Glutamatergic neuron (in vitro differentiated cells): ENCODE data around the gene MAP7D3. TPM values are rescaled to one million over a fixed set of nuclear protein-coding genes. Genes with fewer than 3 reads are reported as not detected.

Source experiments
- DNase-seq: peaks from one replicate; pipeline ENCODE4 v3.0.0; 2022
- H3K27ac Mint-ChIP-seq: one replicate; pipeline ENCODE4 v1.8.0; 2020; ENCODE audit warnings: mild to moderate bottlenecking, mixed read lengths, inconsistent platforms; ENCODE audit not compliant: unreplicated experiment
- H3K27me3 Mint-ChIP-seq: one replicate; pipeline ENCODE4 v1.8.0; 2020; ENCODE audit warnings: mild to moderate bottlenecking, moderate library complexity, mixed read lengths, inconsistent platforms; ENCODE audit not compliant: unreplicated experiment
- H3K36me3 Mint-ChIP-seq: one replicate; pipeline ENCODE4 v1.8.0; 2020; ENCODE audit warnings: mild to moderate bottlenecking, mixed read lengths, inconsistent platforms; ENCODE audit not compliant: unreplicated experiment
- H3K4me1 Mint-ChIP-seq: one replicate; pipeline ENCODE4 v1.8.0; 2020; ENCODE audit warnings: mild to moderate bottlenecking, low read depth, mixed read lengths, inconsistent platforms; ENCODE audit not compliant: unreplicated experiment
- H3K4me3 Mint-ChIP-seq: one replicate; pipeline ENCODE4 v1.8.0; 2020; ENCODE audit warnings: mild to moderate bottlenecking, mixed read lengths, inconsistent platforms; ENCODE audit not compliant: unreplicated experiment
- H3K9me3 Mint-ChIP-seq: one replicate; pipeline ENCODE4 v1.8.0; 2020; ENCODE audit warnings: mild to moderate bottlenecking, moderate library complexity, mixed read lengths, inconsistent platforms; ENCODE audit not compliant: unreplicated experiment
- CTCF ChIP-seq: fragments of 200-600 bp; sonication (generic); IDR thresholded peaks from one replicate; pipeline ENCODE4 v1.5.0; 2021; ENCODE audit not compliant: partially characterized antibody, unreplicated experiment
- total RNA-seq: library from RNA; stranded (reverse); fragmentation: NEBNext Ultra II Directional; extraction: Animal tissue kit (Norgen Biotek cat#: 25700); gene quantifications from one replicate; pipeline ENCODE4 v1.2.1, GENCODE V29; 2021; ENCODE audit not compliant: unreplicated experiment

Gene MAP7D3
- total RNA-seq, 1 donor from 2014 or later, result 4.6 TPM

GRCh38 chrX:136166221-136166855 is 84.9 kb downstream of the MAP7D3 start:
- H3K27me3 Mint-ChIP-seq, result no peaks in the 10 kb centered on the region
- no peak overlapping the region for H3K27ac Mint-ChIP-seq
- no peak for TF ChIP-seq CTCF
- H3K9me3 Mint-ChIP-seq, result peaks cover 4% of the 10 kb centered on the region
- H3K36me3 Mint-ChIP-seq, result no peaks in the 10 kb centered on the region
- H3K4me1 Mint-ChIP-seq, result peaks cover 17% of the 10 kb centered on the region
- DNase-seq, result no peak
- H3K4me3 Mint-ChIP-seq, result no peak overlapping the region

GRCh38 chrX:136165406-136165805 is 85.8 kb downstream of the MAP7D3 start:
- H3K27me3 Mint-ChIP-seq, result no peaks in the 10 kb centered on the region
- peaks cover 4% of the 10 kb centered on the region for H3K9me3 Mint-ChIP-seq
- H3K36me3 Mint-ChIP-seq, result no peaks in the 10 kb centered on the region
- peaks cover 17% of the 10 kb centered on the region for H3K4me1 Mint-ChIP-seq
- TF ChIP-seq CTCF, result no peak
- no peak for DNase-seq
- H3K4me3 Mint-ChIP-seq, result no peak overlapping the region
- H3K27ac Mint-ChIP-seq, result no peak overlapping the region

GRCh38 chrX:136163689-136164088 is 87.5 kb downstream of the MAP7D3 start:
- Mint-ChIP-seq H3K9me3 (peaks cover 4% of the 10 kb centered on the region), H3K27ac (no peak overlapping the region), H3K36me3 (no peaks in the 10 kb centered on the region), H3K4me1 (peaks cover 10% of the 10 kb centered on the region), H3K4me3 (no peak overlapping the region), H3K27me3 (no peaks in the 10 kb centered on the region)
- TF ChIP-seq CTCF, result no peak
- no peak for DNase-seq

Other genes starting within 250 kb of the MAP7D3 start
- gene FHL1, start 103.9 kb downstream of the MAP7D3 start, total RNA-seq, result 161 TPM
- not detected for gene ADGRG4, start 49.6 kb upstream of the MAP7D3 start, total RNA-seq
- not detected for gene BRS3, start 236.5 kb upstream of the MAP7D3 start, total RNA-seq
- 52.1 TPM for gene HTATSF1, start 246.2 kb upstream of the MAP7D3 start, total RNA-seq